IPS-18c (cell line): Measurements from ENCODE around the gene AKR7A2.
"Not testable (repeated sequence)": the region's sequence is repeated elsewhere in the genome, so short reads cannot be mapped to it uniquely, and the experiment has no call there.

Experiments used
- H3K4me3 ChIP-seq: 2 replicates; pipeline ENCODE4 v1.7.0; 2013; ENCODE audit warnings: low read depth, mild to moderate bottlenecking, low read length, moderate library complexity; ENCODE audit not compliant: insufficient read depth
- H3K9me3 ChIP-seq: one replicate; pipeline ENCODE4 v1.6.1; 2013; ENCODE audit warnings: mild to moderate bottlenecking, low read length, moderate library complexity; ENCODE audit not compliant: control insufficient read depth, insufficient read depth

Gene AKR7A2

DNA sequence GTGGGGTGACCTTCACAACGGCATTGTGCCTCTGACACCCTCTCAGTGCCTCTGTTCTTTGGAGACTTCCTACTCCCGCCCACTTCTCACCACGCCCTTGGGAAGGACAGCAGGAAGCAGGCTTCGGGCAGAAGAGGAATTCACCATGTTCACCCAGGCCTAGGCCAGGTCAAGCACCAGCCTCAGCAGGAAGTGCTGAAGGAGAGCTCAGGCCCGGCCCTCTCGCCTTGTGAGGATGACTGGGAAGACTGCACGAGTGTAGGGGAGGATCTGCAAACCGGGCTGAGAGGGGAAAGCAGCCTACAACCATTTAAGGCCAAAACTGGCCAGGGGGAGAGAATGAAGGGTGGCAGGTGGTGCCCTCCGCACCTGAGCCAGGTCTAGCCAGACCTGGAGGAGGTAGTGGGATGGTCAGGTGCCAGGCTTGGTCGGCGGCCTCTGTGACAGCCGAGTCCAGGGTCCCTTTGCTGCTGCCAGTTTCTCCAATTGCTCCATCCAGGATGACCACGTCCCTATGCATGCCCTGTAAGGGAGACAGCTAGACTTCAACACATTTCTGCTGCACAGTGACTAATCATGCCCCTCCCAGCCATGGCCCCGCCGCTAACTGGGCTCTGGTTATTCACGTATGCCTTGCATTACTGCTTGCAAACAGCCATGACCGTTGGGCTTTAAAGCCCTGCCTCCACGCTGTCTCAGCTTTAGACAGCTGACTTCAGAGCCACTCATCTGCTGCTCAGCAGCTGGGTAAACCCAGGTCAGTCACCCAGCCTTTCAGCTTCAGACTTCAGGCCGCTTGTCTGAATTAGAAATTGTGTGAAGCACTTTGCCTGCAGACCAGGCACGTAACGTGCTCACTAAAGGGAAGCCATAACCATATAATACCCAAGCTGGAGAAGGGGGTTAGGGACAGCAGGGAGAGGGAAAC, 51.5 kb downstream of the AKR7A2 start:
- Histone ChIP-seq H3K9me3 (no peaks in the 10 kb centered on the region), H3K4me3 (no peak overlapping the region)

DNA sequence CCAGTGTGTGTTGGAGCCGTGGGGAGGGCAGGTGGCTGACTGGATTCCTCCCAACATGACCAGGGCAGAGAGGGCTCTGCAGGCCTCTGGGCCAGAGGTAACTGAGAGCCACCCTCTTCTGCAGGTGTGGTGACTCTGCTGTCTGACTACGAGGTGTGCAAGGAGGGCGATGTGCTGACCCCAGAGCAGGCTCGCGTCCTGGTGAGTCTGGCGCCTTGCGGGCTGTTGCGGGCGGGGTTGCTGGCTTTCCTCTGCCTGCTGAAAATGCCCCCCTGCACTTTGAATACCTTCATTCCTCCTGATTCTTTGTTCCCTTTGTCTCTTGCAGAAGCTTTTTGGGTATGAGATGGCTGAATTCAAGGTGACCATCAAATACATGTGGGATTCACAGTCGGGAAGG, 53.6 kb downstream of the AKR7A2 start:
- Histone ChIP-seq H3K4me3 (no peak overlapping the region), H3K9me3 (no peaks in the 10 kb centered on the region)

DNA sequence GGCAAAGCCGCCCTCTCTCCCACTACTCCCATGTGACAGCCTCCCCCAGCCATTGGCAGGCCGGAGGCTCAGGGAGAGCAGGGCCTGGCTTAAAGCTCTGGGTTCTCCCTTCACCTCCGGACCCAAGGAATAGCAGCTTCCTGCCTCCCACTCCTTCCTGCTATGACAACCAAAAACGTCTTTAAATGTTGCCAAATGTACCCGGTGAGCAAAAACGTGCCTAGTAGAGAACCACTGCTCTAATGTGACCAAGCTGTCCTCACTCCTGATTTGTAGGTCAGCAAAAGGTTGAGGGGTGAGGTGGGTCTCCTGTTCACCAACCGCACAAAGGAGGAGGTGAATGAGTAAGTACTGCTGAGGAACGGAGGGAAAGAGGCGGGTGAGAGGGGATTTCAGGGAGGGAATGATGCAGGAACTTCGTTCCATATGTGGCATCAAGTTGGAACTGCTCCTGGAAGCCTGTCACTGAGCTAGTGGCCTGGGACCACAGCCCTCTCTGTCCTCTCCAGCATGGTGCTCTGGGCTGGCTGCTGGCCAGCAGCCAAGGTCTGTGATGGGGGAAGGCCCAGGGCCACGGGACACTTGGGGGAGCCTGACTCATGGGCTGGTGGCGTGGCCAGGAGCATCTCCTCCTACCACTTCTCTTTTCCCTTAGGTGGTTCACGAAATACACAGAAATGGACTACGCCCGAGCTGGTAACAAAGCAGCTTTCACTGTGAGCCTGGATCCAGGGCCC, 54.6 kb downstream of the AKR7A2 start:
- Histone ChIP-seq H3K4me3 (no peak overlapping the region), H3K9me3 (no peaks in the 10 kb centered on the region)

DNA sequence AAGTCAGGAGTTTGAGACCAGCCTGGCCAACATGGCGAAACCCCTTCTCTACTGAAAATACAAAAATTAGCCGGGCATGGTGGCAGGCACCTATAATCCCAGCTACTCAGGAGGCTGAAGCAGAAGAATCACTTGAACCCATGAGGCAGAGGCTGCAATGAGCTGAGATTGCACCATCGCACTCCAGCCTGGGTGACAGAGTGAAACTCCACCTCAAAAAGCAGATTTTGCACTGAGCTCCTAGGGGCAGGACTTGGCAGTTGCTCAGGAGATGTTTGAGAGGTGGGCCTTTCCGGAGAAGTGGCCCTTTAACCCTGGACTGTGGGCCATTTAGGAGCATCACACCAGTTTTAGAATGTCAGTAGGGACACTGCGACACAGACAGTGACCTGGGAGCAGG, 55.6 kb downstream of the AKR7A2 start:
- not testable (repeated sequence) for H3K4me3 ChIP-seq, H3K9me3 ChIP-seq

DNA sequence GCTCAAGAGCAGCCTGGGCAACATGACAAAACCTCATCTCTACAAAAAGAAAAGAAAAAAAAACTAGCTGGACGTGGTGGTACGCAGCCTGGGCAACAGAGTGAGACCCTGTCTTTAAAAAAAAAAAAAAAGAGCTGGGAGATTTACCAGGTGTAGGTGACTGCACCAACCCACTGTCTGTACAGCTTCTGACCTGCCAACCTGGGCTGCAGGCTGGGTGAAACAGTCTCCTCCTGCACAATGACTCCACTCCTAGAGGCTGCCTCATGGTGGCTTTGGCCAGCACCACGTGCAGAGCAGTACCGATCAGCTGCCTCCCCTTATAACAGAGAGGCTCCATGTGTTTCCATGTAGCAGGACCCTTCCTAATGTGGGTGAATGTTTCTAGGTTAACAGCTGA, 56.7 kb downstream of the AKR7A2 start:
- Histone ChIP-seq H3K4me3 (no peak overlapping the region), H3K9me3 (no peaks in the 10 kb centered on the region)

DNA sequence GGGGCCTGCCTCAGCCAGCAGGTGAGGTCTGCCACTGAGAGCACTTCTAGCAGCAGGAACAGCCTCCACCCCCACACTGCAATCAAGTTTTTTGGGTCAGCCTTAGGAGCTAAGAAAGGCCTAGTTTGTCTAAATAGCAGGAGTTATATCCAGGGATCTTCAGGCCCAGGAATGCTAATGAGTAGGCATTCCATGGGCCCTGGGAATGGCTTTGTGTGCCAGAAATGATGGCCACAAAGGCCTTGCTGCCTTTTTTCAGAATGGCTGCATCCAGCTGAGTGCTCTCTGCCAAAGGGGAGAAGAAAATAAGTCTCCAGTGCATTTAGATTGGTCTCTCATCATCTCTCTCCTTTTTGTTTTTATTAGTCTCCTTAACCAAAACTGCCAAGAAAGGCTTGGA, 57.5 kb downstream of the AKR7A2 start:
- H3K4me3 ChIP-seq, result no peak overlapping the region
- H3K9me3 ChIP-seq, result no peaks in the 10 kb centered on the region
